ENCODE data around the gene RAB3GAP2. TPM values are rescaled to one million over a fixed set of nuclear protein-coding genes. Genes with fewer than 3 reads are reported as not detected.

Gene RAB3GAP2
- total RNA-seq, 3 donors from 2014 or later (not counting 1 experiment from before 2014, with no cell fraction given), result 47.3 to 52.7 (median 51.5) TPM

DNA sequence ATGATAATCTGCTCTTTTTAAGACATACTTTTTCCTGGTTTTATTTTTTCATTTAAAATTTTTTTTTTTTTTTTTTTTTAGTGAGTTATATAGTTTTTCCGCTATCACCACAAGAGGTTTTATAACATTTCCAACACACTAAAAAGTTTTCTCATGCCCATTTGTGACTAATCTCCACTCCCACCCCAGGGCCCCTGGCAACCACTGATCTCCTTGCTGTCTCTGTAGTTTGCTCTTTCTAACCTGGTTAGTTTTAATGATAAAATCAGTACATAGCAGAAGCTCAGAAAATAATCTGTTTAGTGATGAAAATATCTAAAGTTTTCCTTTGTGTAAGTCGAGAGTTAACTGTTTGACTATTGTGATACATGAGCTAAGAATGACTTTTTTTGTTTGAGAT lies 136.5 kb downstream of the RAB3GAP2 start:
- Mint-ChIP-seq H3K27ac (peak overlapping the region in 1 of 2 donors; percentile 78), H3K27me3 (ENCODE audit: low read depth in 2 of 2) (no peaks in the 10 kb centered on the region), H3K4me3 (no peak overlapping the region), H3K4me1 (peaks cover 11 to 15% of the 10 kb centered on the region in 2 donors), H3K36me3 (peaks cover 22% of the 10 kb centered on the region), H3K9me3 (no peaks in the 10 kb centered on the region)
- Histone ChIP-seq H3K4me1 (ENCODE audit: control insufficient read depth, insufficient read depth, low read length) (no peaks in the 10 kb centered on the region), H3K4me3 (ENCODE audit: low read length) (no peak overlapping the region), H3K27ac (ENCODE audit: low read length) (no peak overlapping the region), H3K27me3 (ENCODE audit: control insufficient read depth, insufficient read depth, low read length) (no peaks in the 10 kb centered on the region), H3K9me3 (ENCODE audit: control insufficient read depth, insufficient read depth, low read length) (no peaks in the 10 kb centered on the region), H3K36me3 (ENCODE audit: control insufficient read depth, insufficient read depth, low read length) (peaks cover 44% of the 10 kb centered on the region)
- WGBS (ENCODE audit: insufficient coverage), result 88% methylated on average over 1 of the region's 2 CpGs
- ATAC-seq, result no peak
- TF ChIP-seq CTCF (IDR thresholded peaks at IDR 0.05), result no peak
- DNase-seq, result no peak
- intact Hi-C loops (cut with micrococcal nuclease), result no loop called here

DNA sequence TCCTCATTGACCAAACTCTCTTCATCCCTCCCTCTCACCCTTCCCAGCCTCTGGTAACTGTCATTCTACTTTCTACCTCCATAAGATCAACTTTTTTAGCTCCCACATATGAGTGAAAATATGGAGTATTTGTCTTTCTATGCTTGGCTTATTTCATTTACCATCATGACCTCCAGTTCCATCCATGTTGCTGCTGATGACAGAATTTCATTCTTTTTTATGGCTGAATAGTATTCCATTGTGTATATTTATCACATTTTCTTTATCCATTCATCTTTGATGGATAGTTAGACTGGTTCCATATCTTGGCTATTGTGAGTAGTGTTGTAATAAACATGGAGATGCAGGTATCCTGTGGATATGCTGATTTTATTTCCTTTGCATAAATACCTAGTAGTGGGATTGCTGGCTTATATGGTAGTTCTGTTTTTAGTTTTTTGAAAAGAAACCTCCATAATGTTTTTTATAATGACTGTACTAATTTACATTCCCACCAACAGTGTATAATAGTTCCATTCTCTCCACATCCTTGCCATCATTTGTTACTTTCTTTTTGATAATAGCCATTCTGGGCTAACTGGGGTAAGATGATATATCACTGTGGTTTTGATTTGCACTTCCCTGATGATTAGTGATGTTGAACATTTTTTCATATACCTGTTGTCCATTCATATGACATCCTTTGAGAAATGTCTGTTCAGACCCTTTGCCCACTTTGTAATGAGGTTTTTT lies 142.6 kb downstream of the RAB3GAP2 start:
- Mint-ChIP-seq H3K27ac (peak overlapping the region in 1 of 2 donors; percentile 42), H3K4me1 (peaks cover 0 to 9% of the 10 kb centered on the region in 2 donors), H3K36me3 (peaks cover 23% of the 10 kb centered on the region), H3K4me3 (no peak overlapping the region), H3K27me3 (ENCODE audit: low read depth in 2 of 2) (no peaks in the 10 kb centered on the region), H3K9me3 (no peaks in the 10 kb centered on the region)
- no peak for TF ChIP-seq CTCF (IDR thresholded peaks at IDR 0.05)
- ATAC-seq (no peak), DNase-seq (no peak)
- Histone ChIP-seq H3K4me1 (ENCODE audit: control insufficient read depth, insufficient read depth, low read length) (no peaks in the 10 kb centered on the region), H3K27ac (ENCODE audit: low read length) (no peak overlapping the region), H3K27me3 (ENCODE audit: control insufficient read depth, insufficient read depth, low read length) (no peaks in the 10 kb centered on the region), H3K9me3 (ENCODE audit: control insufficient read depth, insufficient read depth, low read length) (no peaks in the 10 kb centered on the region), H3K36me3 (ENCODE audit: control insufficient read depth, insufficient read depth, low read length) (peaks cover 43% of the 10 kb centered on the region), H3K4me3 (ENCODE audit: low read length) (no peak overlapping the region)
- intact Hi-C loops (cut with micrococcal nuclease), result no loop called here

GRCh38 chr1:220127076-220127475 lies 145.2 kb downstream of the RAB3GAP2 start:
- Mint-ChIP-seq H3K27ac (no peak overlapping the region), H3K4me3 (no peak overlapping the region), H3K9me3 (no peaks in the 10 kb centered on the region), H3K36me3 (peaks cover 15% of the 10 kb centered on the region), H3K4me1 (peaks cover 4 to 14% of the 10 kb centered on the region in 2 donors), H3K27me3 (ENCODE audit: low read depth in 2 of 2) (no peaks in the 10 kb centered on the region)
- no peaks in the 10 kb centered on the region for H3K27me3 ChIP-seq (ENCODE audit: control insufficient read depth, insufficient read depth, low read length)
- peaks cover 30% of the 10 kb centered on the region for H3K36me3 ChIP-seq (ENCODE audit: control insufficient read depth, insufficient read depth, low read length)
- H3K9me3 ChIP-seq (ENCODE audit: control insufficient read depth, insufficient read depth, low read length), result no peaks in the 10 kb centered on the region
- 97% methylated on average over 2 of the region's 3 CpGs for WGBS (ENCODE audit: insufficient coverage)
- no peak overlapping the region for H3K4me3 ChIP-seq (ENCODE audit: low read length)
- H3K4me1 ChIP-seq (ENCODE audit: control insufficient read depth, insufficient read depth, low read length), result no peaks in the 10 kb centered on the region
- no peak overlapping the region for H3K27ac ChIP-seq (ENCODE audit: low read length)
- DNase-seq, result no peak
- intact Hi-C loops (cut with micrococcal nuclease), result no loop called here
- TF ChIP-seq CTCF (IDR thresholded peaks at IDR 0.05), result no peak
- ATAC-seq, result no peak

DNA sequence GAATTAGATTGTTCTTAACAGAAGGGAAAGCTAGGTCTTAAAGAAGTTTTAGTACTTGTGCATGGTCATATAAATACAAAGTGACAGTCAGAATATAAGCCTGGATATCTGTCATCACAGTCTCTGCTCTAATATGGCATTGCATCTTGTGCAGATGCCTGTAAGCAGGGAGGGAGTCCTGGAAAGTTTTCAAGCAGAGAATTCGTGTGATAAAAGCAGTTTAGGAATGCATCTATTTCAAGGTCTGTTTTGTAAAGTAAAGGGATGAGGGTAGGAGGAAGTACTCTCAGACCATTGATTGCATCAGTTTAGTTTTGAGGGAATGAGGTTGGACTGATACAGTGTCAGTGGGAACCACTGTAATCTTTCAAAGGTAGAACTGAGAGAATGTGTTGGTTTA lies 147.7 kb downstream of the RAB3GAP2 start:
- Mint-ChIP-seq H3K4me3 (no peak overlapping the region), H3K27me3 (ENCODE audit: low read depth in 2 of 2) (no peaks in the 10 kb centered on the region), H3K4me1 (peaks cover 5 to 8% of the 10 kb centered on the region in 2 donors), H3K36me3 (peaks cover 5% of the 10 kb centered on the region), H3K27ac (no peak overlapping the region), H3K9me3 (no peaks in the 10 kb centered on the region)
- no peak overlapping the region for H3K4me3 ChIP-seq (ENCODE audit: low read length)
- H3K9me3 ChIP-seq (ENCODE audit: control insufficient read depth, insufficient read depth, low read length), result no peaks in the 10 kb centered on the region
- no peaks in the 10 kb centered on the region for H3K4me1 ChIP-seq (ENCODE audit: control insufficient read depth, insufficient read depth, low read length)
- no peak for DNase-seq
- no peak for TF ChIP-seq CTCF (IDR thresholded peaks at IDR 0.05)
- H3K27me3 ChIP-seq (ENCODE audit: control insufficient read depth, insufficient read depth, low read length), result no peaks in the 10 kb centered on the region
- H3K36me3 ChIP-seq (ENCODE audit: control insufficient read depth, insufficient read depth, low read length), result peaks cover 25% of the 10 kb centered on the region
- 56% methylated on average over 1 of the region's 1 CpG for WGBS (ENCODE audit: insufficient coverage)
- no peak overlapping the region for H3K27ac ChIP-seq (ENCODE audit: low read length)
- no peak for ATAC-seq
- intact Hi-C loops (cut with micrococcal nuclease), result no loop called here
